Fibroblast of lung (primary cell): Measurements from ENCODE around the gene TAMALIN.

Experiments used
- EZH2 ChIP-seq: IDR thresholded peaks from 2 replicates; pipeline ENCODE4 v1.5.1; 2012; ENCODE audit warnings: low read length, control low read depth, mild to moderate bottlenecking; ENCODE audit errors: missing control alignments
- TF ChIP-seq, protein P1 (sequence below), 2 donors: IDR thresholded peaks in 1 of 2; conservative IDR thresholded peaks in 1 of 2; 1 replicate in 1 of 2; 2 replicates in 1 of 2; pipeline ENCODE4 v1.5.1; 2011 to 2012; ENCODE audit warnings: low read length in 2 of 2, control low read depth in 1 of 2, inconsistent platforms in 1 of 2, low read depth in 1 of 2, mild to moderate bottlenecking in 1 of 2

DNA sequence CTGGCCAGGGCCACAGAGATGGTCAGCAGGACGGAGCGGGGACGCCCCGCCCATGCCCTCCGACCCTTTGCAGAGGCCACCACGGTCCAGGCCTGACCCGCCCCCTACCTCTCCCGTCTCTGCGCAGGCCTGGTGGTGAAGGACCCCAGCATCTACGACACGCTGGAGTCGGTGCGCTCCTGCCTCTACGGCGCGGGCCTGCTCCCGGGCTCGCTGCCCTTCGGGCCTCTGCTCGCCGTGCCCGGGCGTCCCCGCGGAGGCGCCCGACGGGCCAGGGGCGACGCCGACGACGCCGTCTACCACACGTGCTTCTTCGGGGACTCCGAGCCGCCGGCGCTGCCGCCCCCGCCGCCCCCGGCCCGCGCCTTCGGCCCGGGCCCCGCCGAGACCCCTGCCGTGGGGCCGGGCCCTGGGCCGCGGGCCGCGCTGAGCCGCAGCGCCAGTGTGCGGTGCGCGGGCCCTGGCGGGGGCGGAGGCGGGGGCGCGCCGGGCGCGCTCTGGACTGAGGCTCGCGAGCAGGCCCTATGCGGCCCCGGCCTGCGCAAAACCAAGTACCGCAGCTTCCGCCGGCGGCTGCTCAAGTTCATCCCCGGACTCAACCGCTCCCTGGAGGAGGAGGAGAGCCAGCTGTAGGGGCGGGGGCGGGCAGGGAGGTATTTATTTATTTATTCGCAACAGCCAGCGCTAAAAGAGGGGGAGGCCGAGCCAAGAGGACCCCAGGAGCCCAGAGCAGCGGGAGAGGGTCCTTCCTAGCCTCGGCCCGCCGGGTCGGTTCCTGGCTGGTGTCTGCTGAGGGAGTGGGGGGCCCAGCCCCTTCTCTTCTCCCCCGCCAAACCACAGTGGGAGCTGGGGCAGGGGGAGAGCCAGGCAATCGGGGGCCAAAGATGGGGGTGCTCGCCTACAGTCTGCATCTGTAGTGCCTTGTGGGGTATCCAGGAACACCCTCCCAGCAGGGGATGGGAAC lies 8.1 kb downstream of the TAMALIN start:
- TF ChIP-seq, protein P1, sequence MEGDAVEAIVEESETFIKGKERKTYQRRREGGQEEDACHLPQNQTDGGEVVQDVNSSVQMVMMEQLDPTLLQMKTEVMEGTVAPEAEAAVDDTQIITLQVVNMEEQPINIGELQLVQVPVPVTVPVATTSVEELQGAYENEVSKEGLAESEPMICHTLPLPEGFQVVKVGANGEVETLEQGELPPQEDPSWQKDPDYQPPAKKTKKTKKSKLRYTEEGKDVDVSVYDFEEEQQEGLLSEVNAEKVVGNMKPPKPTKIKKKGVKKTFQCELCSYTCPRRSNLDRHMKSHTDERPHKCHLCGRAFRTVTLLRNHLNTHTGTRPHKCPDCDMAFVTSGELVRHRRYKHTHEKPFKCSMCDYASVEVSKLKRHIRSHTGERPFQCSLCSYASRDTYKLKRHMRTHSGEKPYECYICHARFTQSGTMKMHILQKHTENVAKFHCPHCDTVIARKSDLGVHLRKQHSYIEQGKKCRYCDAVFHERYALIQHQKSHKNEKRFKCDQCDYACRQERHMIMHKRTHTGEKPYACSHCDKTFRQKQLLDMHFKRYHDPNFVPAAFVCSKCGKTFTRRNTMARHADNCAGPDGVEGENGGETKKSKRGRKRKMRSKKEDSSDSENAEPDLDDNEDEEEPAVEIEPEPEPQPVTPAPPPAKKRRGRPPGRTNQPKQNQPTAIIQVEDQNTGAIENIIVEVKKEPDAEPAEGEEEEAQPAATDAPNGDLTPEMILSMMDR (conservative IDR thresholded peaks at IDR 0.05 in 1 of 2, IDR thresholded peaks at IDR 0.05 in 1 of 2; ENCODE audit: low read depth in 1 of 2, low read length in 2 of 2): no peak
- TF ChIP-seq EZH2: no peak
